ENCODE measurements around the gene NUP85.
A peak's percentile ranks its signal among the peaks of the same experiment; 100 is the strongest.
"Not testable (repeated sequence)": the region's sequence is repeated elsewhere in the genome, so short reads cannot be mapped to it uniquely, and the experiment has no call there.

The NUP85 gene

DNA sequence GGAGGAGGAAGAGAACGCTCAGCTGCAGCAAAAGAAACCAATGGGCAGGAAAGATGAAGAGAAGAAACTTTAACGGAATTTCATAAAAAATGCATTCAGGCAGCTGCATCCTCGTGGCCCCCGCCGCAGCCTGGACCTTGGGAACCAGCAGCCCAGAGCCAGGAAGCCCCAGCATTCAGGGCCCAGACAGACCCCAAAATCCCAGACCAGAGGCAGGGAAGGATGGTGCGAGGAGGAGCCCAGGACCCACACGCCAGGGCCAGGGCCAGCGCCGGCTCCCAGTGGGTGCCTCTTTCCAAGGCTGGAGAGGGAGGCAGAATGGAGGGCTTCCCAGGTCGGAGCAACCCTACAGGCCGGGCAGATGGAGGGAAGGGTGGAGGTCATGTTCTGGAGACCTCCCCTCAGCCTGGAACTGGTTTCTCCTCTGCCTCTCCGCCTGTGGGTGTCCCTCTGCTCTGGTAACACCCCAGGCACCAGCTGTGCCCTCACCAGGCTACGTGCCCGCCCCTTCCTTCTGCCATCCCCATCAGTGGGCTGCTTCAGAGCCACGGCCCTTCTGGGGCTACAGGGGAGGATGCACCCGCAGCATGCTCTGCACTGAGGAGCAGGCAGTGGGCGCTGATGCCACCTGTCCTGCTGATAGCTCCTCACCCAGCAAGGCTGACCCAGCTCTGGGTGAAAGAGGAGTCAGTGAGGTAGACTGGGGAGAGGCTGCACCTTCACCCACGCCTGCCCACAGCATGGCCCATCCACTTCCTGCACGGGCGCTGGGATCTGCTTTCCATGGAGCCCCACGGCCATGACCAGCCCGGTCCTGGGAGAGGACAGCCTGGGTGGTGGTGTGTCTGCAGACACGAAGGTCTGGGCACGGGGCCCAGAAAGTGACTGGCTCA is 66.7 kb downstream of the NUP85 start:
- in situ Hi-C loops (cut with MboI; ENCODE audit: low sequenced_read_pairs) = no loop called here
- no peak for DNase-seq (ENCODE audit: low spot score in 2 of 2)
- H3K36me3 ChIP-seq (replicated peaks) = peaks cover 37% of the 10 kb centered on the region

GRCh38 chr17:75272848-75273184 is 67.3 kb downstream of the NUP85 start:
- peaks cover 36% of the 10 kb centered on the region for H3K36me3 ChIP-seq (replicated peaks)
- H3K4me3 ChIP-seq = no peak overlapping the region
- H3K9me3 ChIP-seq = no peaks in the 10 kb centered on the region
- in situ Hi-C loops (cut with MboI; ENCODE audit: low sequenced_read_pairs) = no loop called here
- DNase-seq (ENCODE audit: low spot score in 2 of 2) = no peak
- peaks cover 7% of the 10 kb centered on the region for H3K4me1 ChIP-seq
- no peaks in the 10 kb centered on the region for H3K27me3 ChIP-seq (ENCODE audit: low read depth)

More for the DNA sequence above, 66.7 kb downstream of the NUP85 start:
- Histone ChIP-seq H3K27me3 (ENCODE audit: low read depth) (no peaks in the 10 kb centered on the region), H3K4me3 (peak overlapping the region; percentile 79), H3K9me3 (no peaks in the 10 kb centered on the region), H3K4me1 (peaks cover 7% of the 10 kb centered on the region)

GRCh38 chr17:75273977-75274708 is 68.7 kb downstream of the NUP85 start:
- no peak for DNase-seq (ENCODE audit: low spot score in 2 of 2)
- Histone ChIP-seq H3K4me3 (no peak overlapping the region), H3K4me1 (peaks cover 7% of the 10 kb centered on the region), H3K9me3 (no peaks in the 10 kb centered on the region), H3K27me3 (ENCODE audit: low read depth) (no peaks in the 10 kb centered on the region), H3K36me3 (replicated peaks) (peaks cover 46% of the 10 kb centered on the region)
- in situ Hi-C loops (cut with MboI; ENCODE audit: low sequenced_read_pairs) = no loop called here

- in situ Hi-C loops (cut with MboI; ENCODE audit: low sequenced_read_pairs) = no loop called here
- no peak for DNase-seq (ENCODE audit: low spot score in 2 of 2)
- Histone ChIP-seq H3K4me1 (no peaks in the 10 kb centered on the region), H3K9me3 (no peaks in the 10 kb centered on the region), H3K4me3 (no peak overlapping the region), H3K27me3 (ENCODE audit: low read depth) (no peaks in the 10 kb centered on the region), H3K36me3 (replicated peaks) (peaks cover 61% of the 10 kb centered on the region)
Observed at GRCh38 chr17:75277664-75278071, 72.2 kb downstream of the NUP85 start.

GRCh38 chr17:75280189-75280588 is 74.7 kb downstream of the NUP85 start:
- H3K9me3 ChIP-seq; H3K4me1 ChIP-seq; in situ Hi-C loops (cut with MboI; ENCODE audit: low sequenced_read_pairs); H3K27me3 ChIP-seq (ENCODE audit: low read depth); DNase-seq (ENCODE audit: low spot score in 2 of 2); H3K4me3 ChIP-seq: not testable (repeated sequence)
- peaks cover 56% of the 10 kb centered on the region for H3K36me3 ChIP-seq (replicated peaks)

GRCh38 chr17:75285123-75285522 is 79.6 kb downstream of the NUP85 start:
- Histone ChIP-seq H3K4me3 (no peak overlapping the region), H3K9me3 (no peaks in the 10 kb centered on the region; the same call in 1 of the 2 replicates), H3K4me1 (peaks cover 11% of the 10 kb centered on the region), H3K36me3 (replicated peaks) (peaks cover 54% of the 10 kb centered on the region), H3K27me3 (ENCODE audit: low read depth) (no peaks in the 10 kb centered on the region)
- in situ Hi-C loops (cut with MboI; ENCODE audit: low sequenced_read_pairs) = no loop called here
- no peak for DNase-seq (ENCODE audit: low spot score in 2 of 2)
